ENCODE results near the gene MUSK.
A peak's percentile ranks its signal among the peaks of the same experiment; 100 is the strongest.

MUSK gene

DNA sequence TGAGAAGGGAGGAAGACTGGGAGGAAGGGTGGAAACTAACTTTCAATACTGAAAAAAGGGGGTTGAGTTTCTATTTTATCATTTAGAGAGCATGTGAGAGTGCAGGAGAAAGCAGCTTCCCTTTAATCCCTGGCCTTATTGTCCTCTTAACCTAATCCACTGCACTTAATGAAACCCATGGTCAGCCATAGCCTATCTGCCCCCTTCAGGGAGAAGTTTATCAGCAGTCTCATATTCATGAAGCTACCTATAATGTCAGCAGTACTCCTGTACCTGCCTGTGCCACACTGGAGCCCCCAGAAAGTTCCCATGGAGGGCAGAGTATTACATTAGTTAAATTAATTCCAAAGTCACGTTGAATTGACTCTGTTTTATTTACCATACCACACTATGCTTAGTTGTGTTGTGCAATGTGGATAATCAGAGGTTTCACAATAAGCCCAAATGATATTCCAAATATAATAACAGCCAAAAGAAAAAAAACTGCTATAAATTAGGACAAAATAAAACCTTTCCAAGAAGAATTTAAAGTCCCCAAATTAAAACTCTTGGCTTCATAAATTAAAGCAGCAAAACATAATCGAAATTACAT is 62.9 kb downstream of the MUSK start:
- H3K4me3 ChIP-seq (ENCODE audit: low read depth, low read length), result no peak overlapping the region
- TF ChIP-seq, protein P1, sequence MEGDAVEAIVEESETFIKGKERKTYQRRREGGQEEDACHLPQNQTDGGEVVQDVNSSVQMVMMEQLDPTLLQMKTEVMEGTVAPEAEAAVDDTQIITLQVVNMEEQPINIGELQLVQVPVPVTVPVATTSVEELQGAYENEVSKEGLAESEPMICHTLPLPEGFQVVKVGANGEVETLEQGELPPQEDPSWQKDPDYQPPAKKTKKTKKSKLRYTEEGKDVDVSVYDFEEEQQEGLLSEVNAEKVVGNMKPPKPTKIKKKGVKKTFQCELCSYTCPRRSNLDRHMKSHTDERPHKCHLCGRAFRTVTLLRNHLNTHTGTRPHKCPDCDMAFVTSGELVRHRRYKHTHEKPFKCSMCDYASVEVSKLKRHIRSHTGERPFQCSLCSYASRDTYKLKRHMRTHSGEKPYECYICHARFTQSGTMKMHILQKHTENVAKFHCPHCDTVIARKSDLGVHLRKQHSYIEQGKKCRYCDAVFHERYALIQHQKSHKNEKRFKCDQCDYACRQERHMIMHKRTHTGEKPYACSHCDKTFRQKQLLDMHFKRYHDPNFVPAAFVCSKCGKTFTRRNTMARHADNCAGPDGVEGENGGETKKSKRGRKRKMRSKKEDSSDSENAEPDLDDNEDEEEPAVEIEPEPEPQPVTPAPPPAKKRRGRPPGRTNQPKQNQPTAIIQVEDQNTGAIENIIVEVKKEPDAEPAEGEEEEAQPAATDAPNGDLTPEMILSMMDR (IDR thresholded peaks at IDR 0.05; ENCODE audit: insufficient read depth, low read length, missing control alignments), result no peak
- ChIA-PET POLR2A (no interaction called here), CTCF (no interaction called here)
- DNase-seq (ENCODE audit: low read depth, low spot score), result no peak

DNA sequence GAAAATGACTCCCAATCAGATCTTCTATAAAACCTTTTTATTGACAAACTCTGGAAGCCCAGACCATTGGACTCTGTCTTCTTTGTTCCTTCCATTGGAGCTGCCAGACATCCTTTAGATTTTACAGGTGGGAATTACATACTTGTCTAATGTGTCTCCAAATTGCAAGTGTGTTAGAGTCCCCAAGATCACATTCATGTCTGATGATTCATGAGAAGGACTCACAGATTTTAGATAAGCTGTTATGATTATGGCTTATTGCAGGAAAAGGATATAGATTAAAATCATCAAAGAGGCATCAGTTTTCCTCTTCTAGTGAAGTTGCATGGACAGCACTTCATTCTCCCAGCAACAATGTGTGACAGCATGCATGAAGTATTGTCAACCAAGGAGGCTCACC is 70.4 kb downstream of the MUSK start:
- ChIA-PET POLR2A (no interaction called here), CTCF (no interaction called here)
- DNase-seq (ENCODE audit: low read depth, low spot score), result no peak
- TF ChIP-seq, protein P1 (IDR thresholded peaks at IDR 0.05; ENCODE audit: insufficient read depth, low read length, missing control alignments), result no peak
- no peak overlapping the region for H3K4me3 ChIP-seq (ENCODE audit: low read depth, low read length)

GRCh38 chr9:110742741-110743371 is 74.3 kb downstream of the MUSK start:
- no peak overlapping the region for H3K4me3 ChIP-seq (ENCODE audit: low read depth, low read length)
- POLR2A ChIA-PET, result no interaction called here
- TF ChIP-seq, protein P1 (IDR thresholded peaks at IDR 0.05; ENCODE audit: insufficient read depth, low read length, missing control alignments), result no peak
- CTCF ChIA-PET, result interaction anchor here (1.5 kb wide), 1 partner anchor 557 kb away, joined by 4 read pairs; no protein-coding TSS in a partner anchor
- DNase-seq (ENCODE audit: low read depth, low spot score), result no peak

GRCh38 chr9:110744715-110745384 is 76.3 kb downstream of the MUSK start:
- no peak overlapping the region for H3K4me3 ChIP-seq (ENCODE audit: low read depth, low read length)
- ChIA-PET CTCF (interaction anchor here (0.7 kb wide), 1 partner anchor 106 kb away, joined by 3 read pairs; no protein-coding TSS in a partner anchor), POLR2A (interaction anchor here (0.6 kb wide), 1 partner anchor 444 kb away, joined by 3 read pairs; no protein-coding TSS in a partner anchor)
- DNase-seq (ENCODE audit: low read depth, low spot score), result peak; percentile 92
- TF ChIP-seq, protein P1 (IDR thresholded peaks at IDR 0.05; ENCODE audit: insufficient read depth, low read length, missing control alignments), result no peak

- POLR2A ChIA-PET, result no interaction called here
- TF ChIP-seq, protein P1 (IDR thresholded peaks at IDR 0.05; ENCODE audit: insufficient read depth, low read length, missing control alignments), result no peak
- DNase-seq (ENCODE audit: low read depth, low spot score), result no peak
- no peak overlapping the region for H3K4me3 ChIP-seq (ENCODE audit: low read depth, low read length)
- CTCF ChIA-PET, result no interaction called here
These were observed 77.1 kb downstream of the MUSK start for GRCh38 chr9:110745676-110746075.

DNA sequence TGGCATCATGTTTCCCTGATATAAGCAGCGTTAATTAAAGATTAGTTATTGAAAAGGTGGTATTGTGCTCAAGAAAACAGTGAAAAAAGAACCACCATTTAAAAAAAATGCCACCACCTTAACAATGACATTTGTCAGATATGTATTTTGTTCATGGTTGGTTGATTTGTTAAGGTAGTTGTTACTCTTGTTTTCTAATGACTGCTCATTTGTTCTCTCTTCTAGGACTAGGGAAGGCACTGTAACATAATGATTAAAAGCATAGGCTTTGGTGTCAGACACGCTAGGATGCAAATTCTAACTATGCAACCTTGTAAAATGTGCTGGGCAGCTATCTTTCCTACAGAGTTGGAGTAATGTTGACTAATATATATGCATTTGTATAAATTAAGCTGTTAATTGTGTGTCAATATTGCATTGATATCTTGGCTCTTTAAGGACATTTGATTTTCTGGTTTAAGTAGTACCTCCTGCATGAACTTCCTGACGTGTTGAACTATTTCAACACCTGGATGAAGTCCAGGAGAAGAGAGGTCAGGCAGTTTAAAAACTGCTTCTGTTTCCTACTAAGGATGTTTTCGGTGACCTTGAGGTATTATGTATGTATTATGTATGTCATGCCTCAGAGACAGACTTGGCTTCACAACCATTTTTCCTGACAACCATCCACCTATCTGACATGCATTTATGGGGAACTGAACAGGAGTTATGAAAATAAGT is 77.8 kb downstream of the MUSK start:
- TF ChIP-seq, protein P1 (IDR thresholded peaks at IDR 0.05; ENCODE audit: insufficient read depth, low read length, missing control alignments), result no peak
- POLR2A ChIA-PET, result no interaction called here
- no peak overlapping the region for H3K4me3 ChIP-seq (ENCODE audit: low read depth, low read length)
- no peak for DNase-seq (ENCODE audit: low read depth, low spot score)
- CTCF ChIA-PET, result interaction anchor here (0.6 kb wide), 1 partner anchor 362 kb away, joined by 3 read pairs; no protein-coding TSS in a partner anchor

All from AG04449 (cell line).